ENCODE data around the gene CABP1.
"Not testable (repeated sequence)": the region's sequence is repeated elsewhere in the genome, so short reads cannot be mapped to it uniquely, and the experiment has no call there.

DNA sequence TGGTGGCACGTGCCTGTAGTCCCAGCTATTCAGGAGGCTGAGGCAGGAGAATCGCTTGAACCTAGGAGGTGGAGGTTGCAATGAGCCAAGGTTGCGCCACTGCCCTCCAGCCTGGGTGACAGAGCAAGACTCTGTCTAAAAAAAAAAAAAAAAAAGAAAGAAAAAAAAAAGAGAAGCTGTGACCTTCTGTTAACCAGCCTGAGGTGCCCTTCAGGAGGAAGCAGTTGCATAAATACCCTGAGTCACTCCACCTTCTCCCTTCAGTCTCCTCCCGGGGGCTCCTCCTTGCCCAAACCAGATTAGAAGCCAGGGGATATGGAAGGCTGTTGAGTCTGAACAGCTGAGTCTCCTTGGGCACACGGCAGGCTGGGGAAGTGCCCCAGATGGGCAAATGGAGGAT is 38.0 kb upstream of the CABP1 start:
- not testable (repeated sequence) for TF ChIP-seq POLR2AphosphoS5, POLR2A (IDR thresholded peaks at IDR 0.05)
- TF ChIP-seq, protein P1, sequence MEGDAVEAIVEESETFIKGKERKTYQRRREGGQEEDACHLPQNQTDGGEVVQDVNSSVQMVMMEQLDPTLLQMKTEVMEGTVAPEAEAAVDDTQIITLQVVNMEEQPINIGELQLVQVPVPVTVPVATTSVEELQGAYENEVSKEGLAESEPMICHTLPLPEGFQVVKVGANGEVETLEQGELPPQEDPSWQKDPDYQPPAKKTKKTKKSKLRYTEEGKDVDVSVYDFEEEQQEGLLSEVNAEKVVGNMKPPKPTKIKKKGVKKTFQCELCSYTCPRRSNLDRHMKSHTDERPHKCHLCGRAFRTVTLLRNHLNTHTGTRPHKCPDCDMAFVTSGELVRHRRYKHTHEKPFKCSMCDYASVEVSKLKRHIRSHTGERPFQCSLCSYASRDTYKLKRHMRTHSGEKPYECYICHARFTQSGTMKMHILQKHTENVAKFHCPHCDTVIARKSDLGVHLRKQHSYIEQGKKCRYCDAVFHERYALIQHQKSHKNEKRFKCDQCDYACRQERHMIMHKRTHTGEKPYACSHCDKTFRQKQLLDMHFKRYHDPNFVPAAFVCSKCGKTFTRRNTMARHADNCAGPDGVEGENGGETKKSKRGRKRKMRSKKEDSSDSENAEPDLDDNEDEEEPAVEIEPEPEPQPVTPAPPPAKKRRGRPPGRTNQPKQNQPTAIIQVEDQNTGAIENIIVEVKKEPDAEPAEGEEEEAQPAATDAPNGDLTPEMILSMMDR (IDR thresholded peaks at IDR 0.05) = not testable (repeated sequence)
